HG02623 (cell line): ENCODE data around the gene OLIG3.

ENCODE experiments used
- ATAC-seq: cut with Tn5 transposase; IDR thresholded peaks from one replicate; pipeline ENCODE4 v1.9.1; 2021; ENCODE audit warnings: moderate library complexity; ENCODE audit not compliant: unreplicated experiment

Gene OLIG3

DNA sequence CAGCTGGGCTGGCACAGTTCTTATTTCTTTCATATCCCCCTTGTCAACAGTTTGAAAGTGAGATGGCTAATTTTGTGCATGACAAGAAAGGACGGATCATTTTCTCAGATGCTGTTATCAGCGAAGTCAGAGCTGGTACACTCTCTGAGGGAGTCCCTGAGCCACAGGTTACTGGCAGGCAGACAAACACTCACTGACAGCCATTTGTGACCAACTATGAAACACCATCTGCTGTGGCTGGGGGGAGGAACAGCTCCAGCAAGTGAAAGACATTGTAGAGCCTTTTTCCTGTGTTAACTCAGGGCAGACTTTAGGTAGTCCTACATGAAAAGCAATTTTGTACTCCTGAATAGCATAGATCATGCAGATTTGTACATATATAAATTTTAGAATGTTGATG, 22.2 kb downstream of the OLIG3 start:
- no peak for ATAC-seq

DNA sequence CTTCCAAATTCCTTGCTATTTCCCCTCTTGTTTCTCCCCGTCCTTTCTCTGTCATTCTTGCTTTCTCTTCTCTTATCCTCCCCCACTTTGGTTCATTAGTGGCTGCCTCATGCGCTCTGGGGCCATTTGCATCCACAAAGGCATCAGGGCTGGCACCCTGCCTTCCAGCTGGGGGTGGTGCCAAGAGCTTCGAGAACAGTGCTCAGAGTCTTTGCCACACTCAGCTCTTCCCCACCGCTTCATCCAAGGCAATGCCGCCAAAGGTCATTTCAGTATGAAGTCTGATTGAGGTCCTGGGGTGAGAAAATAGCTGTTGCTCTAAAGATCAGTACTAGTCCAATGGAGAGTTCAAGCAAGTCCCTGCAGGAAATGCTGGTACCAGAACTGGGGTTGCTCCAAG, 22.7 kb downstream of the OLIG3 start:
- no peak for ATAC-seq

DNA sequence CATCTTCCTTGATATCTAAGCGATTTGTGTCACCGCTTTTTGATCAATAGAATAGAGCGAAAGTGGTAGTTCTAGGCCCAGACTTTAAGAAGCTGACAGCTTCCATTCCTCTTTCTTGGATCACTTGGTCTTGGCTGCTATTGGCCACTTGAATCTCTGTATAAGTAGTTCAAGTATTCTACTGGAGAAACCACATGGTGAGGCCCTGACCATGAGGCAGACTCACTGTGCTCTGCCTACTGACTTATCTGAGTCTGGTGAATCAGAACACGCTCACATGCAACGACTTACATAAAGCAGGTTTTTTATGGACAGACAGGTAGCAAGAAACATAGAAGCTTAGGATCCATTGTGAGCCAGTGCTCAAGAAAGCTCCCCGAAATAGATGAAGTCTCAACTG, 27.0 kb downstream of the OLIG3 start:
- no peak for ATAC-seq

DNA sequence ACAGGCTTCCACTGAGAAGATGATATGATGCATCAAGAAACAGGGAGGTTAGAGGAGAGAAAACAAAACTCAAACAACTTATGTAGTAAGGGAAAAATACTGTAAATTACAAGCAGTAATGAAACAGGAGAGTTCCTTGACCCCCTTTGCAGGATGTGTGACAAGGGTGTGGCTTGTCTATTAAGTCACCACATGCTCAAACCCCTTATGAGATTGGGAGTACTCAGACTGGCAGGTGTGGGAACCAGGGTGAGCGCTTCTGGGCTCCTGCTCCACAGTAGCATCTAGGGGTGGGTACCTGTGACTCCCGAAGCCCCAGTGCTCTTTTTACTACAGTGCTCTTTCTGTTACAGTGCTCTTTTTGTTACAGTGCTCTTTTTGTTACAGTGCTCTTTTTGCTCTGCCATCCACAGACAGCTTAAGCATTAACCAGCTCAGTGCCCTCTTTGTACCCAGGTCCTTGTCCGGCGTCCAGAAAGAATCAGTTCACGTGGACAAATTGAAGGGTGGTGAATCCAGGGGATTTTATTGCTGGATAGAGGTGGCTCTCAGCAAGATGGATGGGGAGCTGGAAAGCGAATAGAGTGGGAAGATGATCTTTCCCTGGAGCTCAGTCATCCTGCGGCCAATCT, 28.7 kb downstream of the OLIG3 start:
- ATAC-seq, result no peak

DNA sequence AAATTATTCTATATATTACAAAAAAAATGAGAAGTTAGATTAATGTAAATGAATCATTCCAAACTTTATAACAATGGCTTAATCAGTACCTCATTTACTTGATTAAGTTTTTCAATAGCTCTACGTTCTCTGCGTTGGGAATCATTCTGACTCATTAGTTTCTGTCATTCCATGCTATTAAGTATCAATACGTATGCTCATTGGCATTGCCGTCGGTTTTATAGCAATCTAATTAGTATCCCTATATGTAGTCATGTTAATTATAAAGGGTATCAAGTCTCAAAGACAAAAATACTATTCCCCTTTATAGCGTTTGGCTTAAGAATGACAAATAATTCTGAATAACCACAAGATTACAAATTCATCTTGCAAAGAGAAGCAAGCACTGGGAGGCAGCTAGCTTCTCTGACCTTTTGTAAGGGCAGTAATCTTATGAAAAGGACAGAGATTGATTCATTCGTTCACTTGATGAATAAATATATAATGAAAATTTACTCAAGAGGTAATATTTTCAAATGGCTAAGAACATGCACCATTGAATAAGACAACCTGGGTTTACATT, 41.8 kb downstream of the OLIG3 start:
- no peak for ATAC-seq

DNA sequence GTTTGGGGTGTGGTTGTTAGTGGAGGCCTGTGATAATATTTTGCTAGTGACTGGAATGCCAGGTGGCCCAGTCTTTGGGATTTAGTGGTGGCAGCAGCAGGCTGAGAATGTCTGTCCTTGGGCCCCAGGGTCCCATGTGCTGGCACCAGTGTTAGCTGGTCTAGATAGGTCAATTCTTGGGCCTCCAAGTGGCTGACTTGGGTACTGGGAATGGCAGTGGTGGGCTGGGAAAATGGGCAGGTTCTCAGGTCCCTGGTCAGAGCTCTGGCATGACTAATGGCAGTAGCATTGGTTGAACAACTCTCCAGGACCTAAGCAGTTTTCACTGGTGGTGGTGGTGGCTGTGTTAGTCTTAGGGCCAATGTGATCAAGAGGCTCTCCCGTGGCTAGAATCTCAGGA, 50.3 kb downstream of the OLIG3 start:
- ATAC-seq, result no peak
